Astrocyte (in vitro differentiated cells and primary cell): ENCODE results near the gene TENM4.

Experiments
- EZH2 ChIP-seq: IDR thresholded peaks from 2 replicates; pipeline ENCODE4 v1.6.1; 2012; ENCODE audit warnings: mild to moderate bottlenecking, low read length, inconsistent platforms; ENCODE audit not compliant: insufficient read depth
- TF ChIP-seq, protein P1 (sequence below): IDR thresholded peaks from 2 replicates; pipeline ENCODE4 v1.5.1; 2011; ENCODE audit warnings: low read depth, mild to moderate bottlenecking, inconsistent platforms, low read length, moderate library complexity; ENCODE audit not compliant: insufficient read depth

DNA sequence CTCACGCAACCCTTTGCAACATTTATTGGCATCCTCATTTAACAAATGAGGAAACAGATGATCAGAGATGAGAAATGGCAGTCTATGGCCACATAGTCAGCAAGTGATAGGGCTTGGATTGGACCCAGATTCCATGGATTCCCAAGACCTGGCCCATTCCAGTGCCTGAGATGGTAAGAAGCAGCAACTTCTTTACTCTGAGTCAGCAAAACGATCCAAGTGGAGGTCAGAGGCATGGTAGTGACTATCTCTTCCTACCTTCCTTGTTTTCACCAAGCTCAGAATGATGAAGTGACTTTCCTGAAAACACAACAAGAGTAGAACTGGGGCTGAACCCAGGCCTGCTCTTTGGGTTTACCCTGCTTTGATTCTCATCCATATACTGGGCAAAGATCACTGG lies 293.1 kb downstream of the TENM4 start:
- TF ChIP-seq, protein P1, sequence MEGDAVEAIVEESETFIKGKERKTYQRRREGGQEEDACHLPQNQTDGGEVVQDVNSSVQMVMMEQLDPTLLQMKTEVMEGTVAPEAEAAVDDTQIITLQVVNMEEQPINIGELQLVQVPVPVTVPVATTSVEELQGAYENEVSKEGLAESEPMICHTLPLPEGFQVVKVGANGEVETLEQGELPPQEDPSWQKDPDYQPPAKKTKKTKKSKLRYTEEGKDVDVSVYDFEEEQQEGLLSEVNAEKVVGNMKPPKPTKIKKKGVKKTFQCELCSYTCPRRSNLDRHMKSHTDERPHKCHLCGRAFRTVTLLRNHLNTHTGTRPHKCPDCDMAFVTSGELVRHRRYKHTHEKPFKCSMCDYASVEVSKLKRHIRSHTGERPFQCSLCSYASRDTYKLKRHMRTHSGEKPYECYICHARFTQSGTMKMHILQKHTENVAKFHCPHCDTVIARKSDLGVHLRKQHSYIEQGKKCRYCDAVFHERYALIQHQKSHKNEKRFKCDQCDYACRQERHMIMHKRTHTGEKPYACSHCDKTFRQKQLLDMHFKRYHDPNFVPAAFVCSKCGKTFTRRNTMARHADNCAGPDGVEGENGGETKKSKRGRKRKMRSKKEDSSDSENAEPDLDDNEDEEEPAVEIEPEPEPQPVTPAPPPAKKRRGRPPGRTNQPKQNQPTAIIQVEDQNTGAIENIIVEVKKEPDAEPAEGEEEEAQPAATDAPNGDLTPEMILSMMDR, result no peak
- no peak for TF ChIP-seq EZH2
